Vagina (tissue), 2 donors: ENCODE measurements around the gene ZBTB33. TPM values are rescaled to one million over a fixed set of nuclear protein-coding genes. Genes with fewer than 3 reads are reported as not detected.

Experiments
- DNase-seq, 2 donors: peaks; one replicate each; pipeline ENCODE4 v3.0.0-alpha.2; 2017; ENCODE audit errors: extremely low spot score in 2 of 2
- H3K27ac ChIP-seq: fragments of 200-600 bp; sonication (generic); one replicate; pipeline ENCODE4 v1.5.1; 2019
- H3K27me3 ChIP-seq: fragments of 200-600 bp; sonication (generic); one replicate; pipeline ENCODE4 v1.5.1; 2019
- H3K36me3 ChIP-seq, 2 donors: fragments of 200-600 bp; sonication (generic); one replicate each; pipeline ENCODE4 v1.5.1; 2017 to 2019
- H3K4me1 ChIP-seq: fragments of 200-600 bp; sonication (generic); one replicate; pipeline ENCODE4 v1.5.1; 2019
- H3K4me3 ChIP-seq, 2 donors: fragments of 200-600 bp; sonication (generic); 1 replicate in 1 of 2; 2 replicates in 1 of 2; pipeline ENCODE4 v1.5.1; 2016 to 2019
- H3K9me3 ChIP-seq: fragments of 200-600 bp; sonication (generic); one replicate; pipeline ENCODE4 v1.5.1; 2019
- CTCF ChIP-seq, 3 experiments: fragments of 450-650 bp in 2 of 3; fragments of 200-600 bp in 1 of 3; sonication (generic) in 1 of 3; IDR thresholded peaks; one replicate each; pipeline ENCODE4 v1.5.1; 2017 to 2019; ENCODE audit warnings: antibody characterized with exemption in 3 of 3, mild to moderate bottlenecking in 2 of 3, moderate library complexity in 2 of 3
- POLR2A ChIP-seq, 2 donors: fragments of 450-650 bp; IDR thresholded peaks; one replicate each; pipeline ENCODE4 v1.6.1; 2017; ENCODE audit warnings: antibody characterized with exemption in 2 of 2, mild to moderate bottlenecking in 2 of 2, moderate library complexity in 2 of 2
- POLR2AphosphoS5 ChIP-seq, 2 donors: sonication (generic); formaldehyde crosslinking; IDR thresholded peaks; one replicate each; pipeline ENCODE4 v1.9.0; 2017; ENCODE audit warnings: antibody characterized with exemption in 2 of 2, mild to moderate bottlenecking in 2 of 2, low read depth in 1 of 2; ENCODE audit not compliant: insufficient read depth in 1 of 2
- intact Hi-C: fragments of 100-400 bp; cut with DNase I; formaldehyde crosslinking; loops from one replicate; pipeline ENCODE4 v1.15.1; 2023
- total RNA-seq: library from RNA; depleted of rRNA; stranded (reverse); fragments of >200 nt; gene quantifications from one replicate; pipeline ENCODE4 v1.2.3, GENCODE V29; 2016

The ZBTB33 gene
- total RNA-seq, 1 donor from 2014 or later = 8.8 TPM

DNA sequence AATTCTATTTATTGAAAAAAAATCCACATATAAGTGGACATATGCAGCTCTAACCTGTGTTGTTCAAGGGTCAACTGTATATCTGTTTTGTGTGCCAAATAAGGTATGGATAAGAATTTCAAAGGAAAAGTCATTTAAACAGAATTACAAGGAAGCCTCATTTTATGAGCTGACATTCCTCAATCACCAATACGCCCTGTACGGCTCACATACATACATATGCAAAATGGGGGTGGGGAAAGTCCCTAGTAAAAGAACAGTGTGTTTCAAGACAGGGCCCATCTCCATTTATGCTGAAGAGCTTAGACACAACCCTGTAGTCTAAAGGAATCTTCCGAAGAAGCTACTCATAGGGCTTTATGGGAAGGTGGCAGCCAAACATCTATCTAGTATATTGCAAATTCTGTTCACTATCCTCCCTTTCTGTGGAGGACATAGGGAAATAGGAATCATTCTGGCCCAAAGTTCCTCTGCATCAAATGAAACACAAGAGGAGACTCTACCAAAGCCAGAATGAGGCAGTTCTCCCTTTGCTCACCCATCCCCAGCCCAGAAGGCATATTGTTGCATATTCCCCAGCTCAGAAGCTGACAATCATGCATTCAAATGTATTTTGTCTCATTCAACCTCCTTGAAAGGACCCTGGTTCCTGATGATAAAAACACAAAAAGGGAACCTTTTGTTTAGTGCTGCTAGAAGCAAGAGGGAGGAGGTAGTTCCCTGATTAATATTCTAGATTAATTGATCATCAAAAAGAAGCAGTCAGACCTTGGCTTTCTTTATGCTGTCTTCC lies 13.7 kb upstream of the ZBTB33 start:
- Histone ChIP-seq H3K4me1 (no peaks in the 10 kb centered on the region), H3K27me3 (no peaks in the 10 kb centered on the region), H3K4me3 (no peak overlapping the region), H3K36me3 (no peaks in the 10 kb centered on the region), H3K27ac (no peak overlapping the region), H3K9me3 (no peaks in the 10 kb centered on the region)
- intact Hi-C loops = no loop called here
- TF ChIP-seq POLR2A (IDR thresholded peaks at IDR 0.05) = no peak
- TF ChIP-seq CTCF (IDR thresholded peaks at IDR 0.05) = no peak
- TF ChIP-seq POLR2AphosphoS5 (IDR thresholded peaks at IDR 0.05; ENCODE audit: insufficient read depth in 1 of 2, low read depth in 1 of 2) = no peak
- DNase-seq = no peak

DNA sequence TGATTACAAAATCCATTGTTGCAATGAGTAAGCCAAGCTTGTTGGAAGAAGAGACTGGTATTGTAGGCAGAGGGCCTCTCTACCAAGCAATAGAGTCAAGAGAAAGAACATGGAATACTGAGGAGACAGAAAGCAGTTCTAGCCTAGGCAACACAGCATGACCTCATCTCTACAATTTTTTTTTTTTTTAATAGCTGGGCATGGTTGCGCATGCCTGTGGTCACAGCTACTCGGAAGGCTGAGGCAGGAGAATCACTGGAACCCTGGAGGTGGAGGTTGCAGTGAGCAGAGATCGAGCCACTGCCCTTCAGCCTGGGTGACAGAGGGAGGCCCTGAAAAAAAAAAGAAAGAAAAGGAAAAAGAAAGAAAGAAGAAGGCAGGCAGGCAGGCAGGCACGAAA lies 11.7 kb upstream of the ZBTB33 start:
- no peak for TF ChIP-seq POLR2A (IDR thresholded peaks at IDR 0.05)
- TF ChIP-seq CTCF (IDR thresholded peaks at IDR 0.05) = no peak
- no peaks in the 10 kb centered on the region for H3K27me3 ChIP-seq
- H3K9me3 ChIP-seq = no peaks in the 10 kb centered on the region
- intact Hi-C loops = no loop called here
- no peaks in the 10 kb centered on the region for H3K36me3 ChIP-seq
- H3K4me1 ChIP-seq = peaks cover 7% of the 10 kb centered on the region
- no peak overlapping the region for H3K4me3 ChIP-seq
- H3K27ac ChIP-seq = no peak overlapping the region
- DNase-seq = no peak

GRCh38 chrX:120242813-120243212 lies 7.8 kb upstream of the ZBTB33 start:
- no peak for TF ChIP-seq POLR2A (IDR thresholded peaks at IDR 0.05)
- TF ChIP-seq CTCF (IDR thresholded peaks at IDR 0.05) = no peak
- TF ChIP-seq POLR2AphosphoS5 (IDR thresholded peaks at IDR 0.05; ENCODE audit: insufficient read depth in 1 of 2, low read depth in 1 of 2) = no peak
- H3K27me3 ChIP-seq = no peaks in the 10 kb centered on the region
- H3K36me3 ChIP-seq = no peaks in the 10 kb centered on the region
- no peak overlapping the region for H3K27ac ChIP-seq
- H3K9me3 ChIP-seq = no peaks in the 10 kb centered on the region
- intact Hi-C loops = no loop called here
- DNase-seq = no peak
- no peak overlapping the region for H3K4me3 ChIP-seq
- peaks cover 7% of the 10 kb centered on the region for H3K4me1 ChIP-seq

- H3K4me1 ChIP-seq = peaks cover 7% of the 10 kb centered on the region
- H3K4me3 ChIP-seq = peak overlapping the region; percentile 50 to 52
- H3K36me3 ChIP-seq = no peaks in the 10 kb centered on the region
- no peak for TF ChIP-seq POLR2A (IDR thresholded peaks at IDR 0.05)
- no peak for TF ChIP-seq CTCF (IDR thresholded peaks at IDR 0.05)
- TF ChIP-seq POLR2AphosphoS5 (IDR thresholded peaks at IDR 0.05; ENCODE audit: insufficient read depth in 1 of 2, low read depth in 1 of 2) = no peak
- peak overlapping the region; percentile 75 for H3K27ac ChIP-seq
- H3K27me3 ChIP-seq = no peaks in the 10 kb centered on the region
- no peak for DNase-seq
- H3K9me3 ChIP-seq = no peaks in the 10 kb centered on the region
- intact Hi-C loops = no loop called here
Measured at GRCh38 chrX:120244395-120244734, 6.2 kb upstream of the ZBTB33 start.

- Histone ChIP-seq H3K4me1 (peaks cover 7% of the 10 kb centered on the region), H3K9me3 (no peaks in the 10 kb centered on the region), H3K4me3 (peak overlapping the region; percentile 50 to 52), H3K27ac (peak overlapping the region; percentile 75), H3K27me3 (no peaks in the 10 kb centered on the region), H3K36me3 (no peaks in the 10 kb centered on the region)
- intact Hi-C loops = no loop called here
- no peak for DNase-seq
- TF ChIP-seq CTCF (IDR thresholded peaks at IDR 0.05) = no peak
- TF ChIP-seq POLR2AphosphoS5 (IDR thresholded peaks at IDR 0.05; ENCODE audit: insufficient read depth in 1 of 2, low read depth in 1 of 2) = peak; percentile 48 to 70
Measured at GRCh38 chrX:120244735-120245498, 5.7 kb upstream of the ZBTB33 start.
